Measurements from ENCODE around the gene CAV1. TPM values are rescaled to one million over a fixed set of nuclear protein-coding genes. Genes with fewer than 3 reads are reported as not detected.

The CAV1 gene
- total RNA-seq, 1 donor from 2014 or later: 12.0 TPM

GRCh38 chr7:116530107-116530820 is 5.4 kb downstream of the CAV1 start:
- no peak for DNase-seq

- DNase-seq: no peak
These were observed 7.4 kb downstream of the CAV1 start for GRCh38 chr7:116532102-116532688.

DNA sequence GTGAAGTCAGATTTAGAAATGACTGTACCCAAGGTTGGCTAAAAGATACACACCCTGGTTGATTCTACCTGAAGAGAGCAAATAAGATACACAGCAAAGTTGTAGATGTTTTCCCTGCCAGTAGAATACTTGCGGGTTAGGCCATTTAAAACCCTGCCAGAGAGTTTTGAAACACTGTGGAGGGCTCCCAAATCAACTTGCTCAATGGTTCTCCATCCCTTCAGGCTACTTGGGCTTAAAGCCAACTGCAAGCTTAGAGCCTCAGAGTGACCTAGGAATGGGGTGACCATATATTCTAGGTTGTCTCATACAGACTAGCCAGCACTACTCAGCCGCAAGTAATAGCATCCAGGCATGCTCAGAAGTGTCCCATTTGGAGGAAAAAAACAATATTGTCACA is 10.0 kb downstream of the CAV1 start:
- DNase-seq: no peak

GRCh38 chr7:116535416-116535815 is 10.6 kb downstream of the CAV1 start:
- no peak for DNase-seq

- no peak for DNase-seq
These were observed 13.3 kb downstream of the CAV1 start for GRCh38 chr7:116538138-116538537.

- no peak for DNase-seq
These were observed 15.0 kb downstream of the CAV1 start for GRCh38 chr7:116539879-116540278.

DNA sequence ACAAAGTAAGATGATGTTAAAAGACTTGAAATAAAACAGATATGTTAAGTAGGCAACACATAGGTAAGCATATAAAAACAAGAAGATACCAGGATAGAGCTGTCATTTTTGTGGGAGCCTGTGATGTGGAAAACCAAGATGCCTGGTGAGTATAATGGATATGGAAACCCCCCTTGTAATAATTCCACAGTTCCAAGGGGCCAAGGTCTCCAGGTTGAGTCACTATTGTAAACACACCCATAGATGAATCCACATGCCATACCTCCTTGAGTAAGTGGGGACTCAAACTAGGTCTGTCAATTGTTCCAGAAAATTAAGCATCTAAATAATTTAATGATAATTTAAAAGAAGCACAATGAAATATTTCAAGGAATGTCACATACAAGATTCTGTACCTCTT is 15.9 kb downstream of the CAV1 start:
- DNase-seq: no peak

- DNase-seq: no peak
These were observed 17.1 kb downstream of the CAV1 start for GRCh38 chr7:116541951-116542350.

DNA sequence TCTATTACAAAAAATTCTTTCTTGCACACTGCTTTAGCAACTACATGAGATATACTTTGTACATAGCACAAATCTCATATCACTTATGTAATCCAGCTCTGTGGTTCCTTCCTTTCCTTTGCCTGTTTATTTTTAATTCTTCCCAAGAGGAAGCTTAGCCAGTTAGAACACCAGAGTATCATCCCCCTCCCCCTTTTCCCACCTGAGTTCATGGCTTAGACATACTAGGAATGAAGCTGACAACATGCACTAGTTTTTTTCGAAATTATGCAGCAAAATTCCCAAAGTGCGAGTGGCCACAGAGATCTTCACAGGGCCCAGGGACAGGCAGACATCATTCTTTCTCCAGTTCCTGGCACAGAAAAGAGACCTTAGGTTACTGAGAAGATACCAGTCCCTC is 17.8 kb downstream of the CAV1 start:
- no peak for DNase-seq

GRCh38 chr7:116543664-116544063 is 18.8 kb downstream of the CAV1 start:
- DNase-seq: no peak

DNA sequence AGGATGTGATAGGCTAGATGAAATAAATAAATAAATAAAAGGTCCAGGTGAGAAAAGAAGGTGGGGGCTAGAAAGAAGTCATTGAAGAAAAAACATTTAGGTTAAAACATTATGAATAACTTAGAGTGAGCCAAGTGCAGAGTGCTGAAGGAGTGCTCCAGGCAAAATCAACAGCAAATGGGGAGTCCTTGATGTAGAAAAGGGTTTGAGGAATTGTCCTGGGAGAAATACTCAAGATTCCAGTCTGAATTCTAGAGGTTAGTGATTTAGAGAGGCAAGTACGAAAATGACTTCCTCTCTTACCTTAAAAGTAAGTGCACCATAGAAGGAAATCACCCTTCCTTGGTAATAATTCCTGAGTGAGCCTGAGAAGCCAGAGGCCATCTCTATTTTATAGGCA is 19.7 kb downstream of the CAV1 start:
- DNase-seq: no peak

DNA sequence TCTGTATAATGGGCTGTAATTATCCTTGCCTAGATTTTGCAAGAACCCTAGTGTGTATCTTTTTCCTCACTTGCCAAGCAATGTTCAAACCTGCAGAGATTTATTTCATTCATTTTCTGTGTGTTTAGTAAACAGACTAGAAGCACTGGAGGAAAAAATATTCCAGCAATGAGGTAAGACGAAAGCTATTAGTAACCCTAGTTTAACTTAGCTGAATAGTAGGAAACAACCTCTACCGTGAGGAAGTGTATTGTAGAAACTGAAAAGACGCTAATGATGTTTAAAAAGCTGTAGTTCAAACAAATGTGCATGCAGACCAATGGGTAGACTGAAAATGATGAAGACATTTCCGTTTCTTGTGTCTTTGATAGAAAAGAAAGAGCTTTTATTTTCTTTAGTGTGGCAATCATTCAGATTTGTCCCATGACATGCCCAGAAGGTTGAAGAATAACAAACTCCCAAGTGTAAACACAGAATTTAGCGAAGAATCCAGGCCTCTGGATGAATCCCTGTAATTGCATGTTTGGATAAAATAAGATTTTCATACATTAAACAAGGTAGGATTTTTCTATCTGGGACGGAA is 20.7 kb downstream of the CAV1 start:
- DNase-seq: no peak

GRCh38 chr7:116546054-116546453 is 21.2 kb downstream of the CAV1 start:
- DNase-seq: no peak

DNA sequence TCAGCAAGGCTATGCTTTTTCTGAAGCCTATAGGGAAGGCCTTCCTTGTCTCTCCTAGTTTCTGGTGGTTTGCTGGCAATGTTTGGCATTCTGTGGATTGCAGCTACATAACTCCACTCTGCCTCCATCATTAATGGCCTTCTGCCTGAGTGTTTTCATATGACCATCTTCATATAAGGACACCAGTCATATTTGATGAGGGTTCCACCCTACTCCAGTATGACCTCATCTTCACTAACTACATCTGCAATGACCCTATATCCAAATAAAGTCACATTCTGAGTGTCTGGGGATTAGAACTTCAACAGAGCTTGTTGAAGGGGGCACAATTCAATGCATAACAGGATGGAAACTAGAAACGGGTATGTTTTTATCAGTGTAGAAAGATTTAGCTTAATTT is 22.1 kb downstream of the CAV1 start:
- no peak for DNase-seq

DNA sequence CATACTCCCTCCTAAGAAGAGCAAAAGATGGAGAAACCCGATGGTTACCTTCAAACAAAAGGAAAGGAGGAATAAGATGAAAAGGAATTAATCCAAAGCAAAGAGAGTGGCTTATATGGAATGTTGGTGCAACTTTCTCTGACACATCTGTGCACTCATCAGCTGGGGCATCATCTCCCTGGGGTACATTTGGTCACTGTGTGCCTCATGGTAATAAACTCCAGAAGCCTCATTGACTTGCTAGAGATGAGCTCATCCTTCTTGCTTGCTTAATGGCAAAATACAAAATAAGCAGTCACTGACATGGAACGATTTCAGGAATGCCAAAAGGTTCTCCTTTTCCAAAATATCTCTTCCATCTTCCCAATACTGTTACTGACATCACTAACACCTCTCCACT is 22.5 kb downstream of the CAV1 start:
- no peak for DNase-seq

DNA sequence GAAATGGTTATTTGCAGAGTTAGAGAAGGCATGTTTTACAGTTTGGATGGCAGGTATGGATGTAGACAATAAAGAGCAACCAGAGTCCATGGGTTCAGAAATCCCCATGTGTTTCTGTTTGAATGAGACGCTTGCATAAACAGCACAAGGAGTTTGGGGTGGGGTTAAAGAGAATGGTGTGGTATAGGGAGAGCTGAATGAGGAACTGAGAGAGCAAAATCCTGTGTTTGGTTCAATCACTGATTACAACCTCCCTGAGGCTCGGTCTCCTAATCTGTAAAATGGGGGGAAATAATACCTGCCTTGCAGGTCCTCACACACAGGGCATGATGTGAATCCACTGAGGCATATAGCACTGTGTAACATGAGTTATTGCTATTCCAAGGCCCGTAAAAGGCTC is 23.7 kb downstream of the CAV1 start:
- DNase-seq: no peak

DNA sequence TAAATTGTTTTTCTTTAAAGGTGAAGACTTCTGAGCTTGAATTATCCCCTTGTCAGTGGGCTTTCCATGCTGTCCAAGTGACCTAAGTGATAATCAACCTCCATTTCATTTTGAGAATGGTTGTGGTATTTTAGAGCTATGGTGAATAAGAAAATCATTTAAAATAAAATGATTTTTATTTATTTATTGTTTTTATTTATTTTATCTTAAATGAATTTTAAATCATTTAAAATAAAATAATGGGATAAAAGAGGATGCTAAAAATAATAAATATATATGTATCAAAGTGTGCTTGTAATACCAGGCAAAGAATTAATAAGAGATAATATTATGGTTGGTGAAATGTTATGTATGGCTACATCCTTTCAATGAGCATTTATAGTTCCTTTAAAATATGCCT is 24.5 kb downstream of the CAV1 start:
- no peak for DNase-seq

- no peak for DNase-seq
These were observed 26.9 kb downstream of the CAV1 start for GRCh38 chr7:116551692-116552091.

DNA sequence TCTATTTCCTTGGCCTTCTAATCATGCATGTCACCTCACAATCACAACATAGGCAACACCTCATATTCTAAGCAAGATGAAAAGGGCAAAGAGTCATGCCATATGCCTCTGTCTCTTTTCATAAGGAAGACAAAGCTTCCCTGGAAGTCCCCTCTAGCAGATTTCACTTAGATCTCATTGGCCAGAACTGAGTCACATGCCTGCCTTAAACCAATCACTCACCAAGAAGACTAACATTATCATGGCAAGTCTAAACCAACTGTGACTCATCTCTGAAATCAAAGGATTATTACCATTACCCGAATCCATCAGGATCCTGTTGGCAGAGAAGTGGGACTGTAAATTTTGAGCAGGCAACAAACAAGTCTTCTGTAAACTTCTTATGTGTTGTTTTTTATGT is 27.8 kb downstream of the CAV1 start:
- no peak for DNase-seq

DNA sequence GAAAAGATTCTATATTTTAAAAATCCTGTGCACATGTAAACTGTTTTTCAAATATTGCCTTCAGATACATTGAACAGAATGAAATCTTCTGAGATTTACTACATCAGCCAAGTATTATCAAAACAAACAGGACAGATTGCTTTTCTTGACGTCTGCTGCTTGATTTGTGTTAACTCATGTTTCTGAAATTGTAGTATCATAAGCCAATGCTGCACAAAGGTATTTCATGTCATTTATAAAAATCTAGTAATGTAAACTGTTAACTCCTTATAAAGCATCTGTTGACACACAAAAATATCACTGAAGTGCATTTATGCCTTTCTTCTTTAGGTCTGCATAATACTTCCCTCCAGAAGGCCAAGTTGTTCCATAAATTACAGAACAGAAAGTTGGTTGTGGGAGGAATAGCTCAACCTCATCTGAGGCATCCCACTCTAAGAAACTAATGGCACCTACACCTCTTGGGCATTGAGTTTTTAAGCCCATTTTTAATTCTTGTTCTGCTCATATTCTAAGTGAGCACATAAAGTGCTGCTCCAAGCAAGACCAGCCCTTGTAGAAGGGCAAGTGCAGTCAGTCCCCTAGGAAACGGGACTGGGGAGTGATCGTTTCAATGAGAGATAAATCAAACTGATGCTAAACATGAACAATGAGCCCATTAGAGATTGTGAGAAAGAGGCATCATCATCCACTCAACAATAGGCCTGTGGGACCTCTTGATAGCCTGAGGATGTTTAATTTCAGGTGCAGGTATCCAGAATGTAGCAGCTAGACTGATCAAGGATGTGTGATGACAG is 28.5 kb downstream of the CAV1 start:
- no peak for DNase-seq

GRCh38 chr7:116554436-116554835 is 29.6 kb downstream of the CAV1 start:
- no peak for DNase-seq

DNA sequence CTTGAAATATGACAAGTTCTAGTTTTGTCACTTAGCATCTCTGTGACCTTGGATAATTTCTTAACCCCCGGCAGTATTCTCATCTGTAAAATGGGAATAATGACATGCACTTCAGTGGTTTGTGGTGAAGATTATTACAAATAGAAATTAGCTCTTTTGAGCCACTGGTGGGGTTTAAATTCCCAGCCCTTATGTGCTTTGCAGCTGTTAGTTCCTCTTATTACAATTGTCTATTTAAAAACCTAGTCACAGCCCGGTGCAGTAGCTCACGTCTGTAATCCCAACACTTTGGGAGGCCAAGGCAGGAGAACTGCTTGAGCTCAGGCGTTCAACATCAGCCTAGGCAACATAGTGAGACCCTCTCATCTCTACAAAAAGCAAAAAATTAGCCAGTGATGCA is 30.1 kb downstream of the CAV1 start:
- DNase-seq: no peak

GRCh38 chr7:116557066-116557585 is 32.3 kb downstream of the CAV1 start:
- no peak for DNase-seq
